ENCODE measurements around the gene SUGP2.

GRCh38 chr19:19055701-19056100 is 22.4 kb upstream of the SUGP2 start:
- no peak for TF ChIP-seq CTCF (IDR thresholded peaks at IDR 0.05)
- no peak for TF ChIP-seq POLR2A (IDR thresholded peaks at IDR 0.05)
- no peak for TF ChIP-seq POLR2AphosphoS5 (IDR thresholded peaks at IDR 0.05)
